ENCODE measurements around the gene SYNGR3.

The SYNGR3 gene

DNA sequence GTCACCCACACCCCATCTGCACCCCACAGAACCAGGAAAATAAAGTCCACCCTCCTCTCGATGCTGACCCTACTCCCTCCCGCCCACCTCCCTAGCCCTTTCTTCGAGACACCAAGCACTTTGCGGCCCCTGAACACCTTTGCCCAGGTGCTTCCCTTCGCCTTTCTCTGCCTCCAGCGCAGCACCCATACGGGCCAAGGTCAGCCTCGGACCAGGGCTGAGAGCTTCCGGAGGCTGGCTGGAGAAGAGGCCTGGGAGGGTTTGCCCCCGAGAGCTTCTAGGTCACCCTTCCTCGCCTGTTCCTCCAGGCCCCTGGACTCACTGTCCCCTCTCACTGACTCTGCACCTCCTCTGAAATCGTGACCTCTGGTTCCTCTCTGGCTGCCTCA lies 34.3 kb downstream of the SYNGR3 start:
- Histone ChIP-seq H3K36me3 (ENCODE audit: insufficient read depth, low read length) (no peaks in the 10 kb centered on the region), H3K4me3 (ENCODE audit: low read depth in 1 of 2, low read length in 2 of 2) (peak overlapping the region in 1 of 2 donors; percentile 55), H3K27ac (ENCODE audit: low read depth, low read length) (no peak overlapping the region), H3K4me1 (ENCODE audit: insufficient read depth, low read length) (peaks cover 30% of the 10 kb centered on the region), H3K9ac (ENCODE audit: low read length) (no peak overlapping the region), H3K27me3 (ENCODE audit: control insufficient read depth in 1 of 2, insufficient read depth in 2 of 2, low read length in 2 of 2) (peaks cover 10 to 31% of the 10 kb centered on the region in 2 donors), H3K9me3 (ENCODE audit: low read length) (no peaks in the 10 kb centered on the region)

GRCh38 chr16:2025251-2025650 lies 35.5 kb downstream of the SYNGR3 start:
- H3K27ac ChIP-seq (ENCODE audit: low read depth, low read length), result no peak overlapping the region
- peaks cover 4 to 19% of the 10 kb centered on the region in 2 donors for H3K27me3 ChIP-seq (ENCODE audit: control insufficient read depth in 1 of 2, insufficient read depth in 2 of 2, low read length in 2 of 2)
- no peak overlapping the region for H3K4me3 ChIP-seq (ENCODE audit: low read depth in 1 of 2, low read length in 2 of 2)
- H3K36me3 ChIP-seq (ENCODE audit: insufficient read depth, low read length), result no peaks in the 10 kb centered on the region
- H3K9ac ChIP-seq (ENCODE audit: low read length), result no peak overlapping the region
- peaks cover 30% of the 10 kb centered on the region for H3K4me1 ChIP-seq (ENCODE audit: insufficient read depth, low read length)
- H3K9me3 ChIP-seq (ENCODE audit: low read length), result no peaks in the 10 kb centered on the region

GRCh38 chr16:2025878-2026460 lies 36.2 kb downstream of the SYNGR3 start:
- peaks cover 30% of the 10 kb centered on the region for H3K4me1 ChIP-seq (ENCODE audit: insufficient read depth, low read length)
- H3K9me3 ChIP-seq (ENCODE audit: low read length), result no peaks in the 10 kb centered on the region
- H3K27me3 ChIP-seq (ENCODE audit: control insufficient read depth in 1 of 2, insufficient read depth in 2 of 2, low read length in 2 of 2), result peaks cover 4 to 12% of the 10 kb centered on the region in 2 donors
- H3K27ac ChIP-seq (ENCODE audit: low read depth, low read length), result peak overlapping the region; percentile 61
- H3K36me3 ChIP-seq (ENCODE audit: insufficient read depth, low read length), result no peaks in the 10 kb centered on the region
- H3K9ac ChIP-seq (ENCODE audit: low read length), result no peak overlapping the region
- no peak overlapping the region for H3K4me3 ChIP-seq (ENCODE audit: low read depth in 1 of 2, low read length in 2 of 2)

DNA sequence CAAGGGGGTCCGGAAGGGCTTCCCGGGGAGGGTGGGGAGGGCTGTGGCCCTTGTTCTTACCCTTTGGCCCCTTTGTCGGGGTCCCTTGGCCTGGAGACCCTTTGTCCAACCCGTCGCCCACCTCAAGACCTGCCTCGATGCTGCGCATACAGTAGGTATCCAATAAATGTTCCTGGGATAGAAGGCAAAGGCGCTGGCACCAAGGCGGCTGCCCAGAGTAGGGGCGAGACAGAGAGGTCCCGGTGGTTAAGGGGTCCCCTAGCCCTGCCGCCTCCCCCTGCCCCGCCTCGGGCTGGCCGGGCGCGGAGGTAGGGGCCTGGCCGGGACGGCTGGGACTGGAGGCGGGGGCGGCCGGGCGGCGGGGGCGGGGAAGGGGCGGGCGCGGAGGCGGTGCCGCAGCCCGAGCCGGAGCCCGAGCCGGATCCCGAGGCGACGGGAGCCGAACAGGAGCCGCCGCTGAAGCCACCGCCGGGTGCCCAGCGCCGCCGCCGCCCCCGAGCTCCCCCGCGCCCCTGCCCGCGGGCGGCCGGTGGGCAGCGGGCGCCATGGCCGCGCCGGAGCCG lies 36.8 kb downstream of the SYNGR3 start, which contains the start of gene NHERF2:
NHERF2 (plus strand) TSS at position 442 of the 563 bp plus-strand sequence; CDS start at position 546, 104 bp downstream.
- Histone ChIP-seq H3K4me1 (ENCODE audit: insufficient read depth, low read length) (peaks cover 30% of the 10 kb centered on the region), H3K9me3 (ENCODE audit: low read length) (no peaks in the 10 kb centered on the region), H3K27me3 (ENCODE audit: control insufficient read depth in 1 of 2, insufficient read depth in 2 of 2, low read length in 2 of 2) (peaks cover 3 to 6% of the 10 kb centered on the region in 2 donors), H3K9ac (ENCODE audit: low read length) (no peak within 1 kb of the TSS), H3K36me3 (ENCODE audit: insufficient read depth, low read length) (no peaks in the 10 kb centered on the region), H3K4me3 (ENCODE audit: low read depth in 1 of 2, low read length in 2 of 2) (peak within 1 kb of the TSS; percentile 54 to 57), H3K27ac (ENCODE audit: low read depth, low read length) (peak within 1 kb of the TSS; percentile 61)

DNA sequence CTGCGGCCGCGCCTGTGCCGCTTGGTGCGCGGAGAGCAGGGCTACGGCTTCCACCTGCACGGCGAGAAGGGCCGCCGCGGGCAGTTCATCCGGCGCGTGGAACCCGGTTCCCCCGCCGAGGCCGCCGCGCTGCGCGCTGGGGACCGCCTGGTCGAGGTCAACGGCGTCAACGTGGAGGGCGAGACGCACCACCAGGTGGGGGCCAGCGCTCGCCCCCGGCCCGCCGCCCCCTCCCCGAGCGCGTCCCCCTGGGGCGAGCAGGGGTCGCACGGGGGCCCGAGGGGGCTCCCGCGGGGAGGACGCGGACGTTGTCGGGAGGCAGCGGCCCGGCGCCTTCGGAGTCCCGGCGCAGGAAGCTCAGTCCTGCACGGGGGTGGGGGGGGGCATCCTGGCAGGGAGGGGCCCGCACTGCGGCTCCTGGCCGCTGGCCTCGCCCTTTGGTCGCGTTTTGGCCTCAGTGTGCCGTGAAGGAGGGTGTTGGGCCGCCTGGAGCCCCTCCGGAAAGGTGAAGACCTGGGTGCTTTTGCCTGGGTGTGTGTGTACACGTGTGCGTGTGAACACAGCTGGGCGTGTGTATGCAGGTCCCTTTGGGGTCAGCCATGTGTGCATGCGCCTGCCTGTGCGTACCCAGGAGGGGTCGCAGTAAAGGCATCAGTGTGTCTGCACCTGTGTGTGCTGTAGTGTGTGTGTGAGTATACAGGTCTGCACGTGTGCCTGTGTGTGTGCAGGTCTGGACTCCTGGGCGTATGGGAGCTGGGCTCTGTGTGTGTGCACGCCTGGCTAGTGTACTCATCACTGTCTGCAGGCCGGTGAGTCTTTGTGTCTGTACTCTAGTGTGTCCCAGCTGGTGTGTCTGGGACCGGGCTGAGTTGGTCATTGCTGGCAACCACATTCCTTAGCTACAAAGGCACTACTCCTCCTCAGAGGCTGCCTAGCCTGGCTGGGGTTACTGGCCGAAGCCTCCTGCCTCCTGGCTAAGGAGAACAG lies 37.5 kb downstream of the SYNGR3 start:
- H3K4me3 ChIP-seq (ENCODE audit: low read depth in 1 of 2, low read length in 2 of 2), result peak overlapping the region; percentile 54 to 57
- H3K9me3 ChIP-seq (ENCODE audit: low read length), result no peaks in the 10 kb centered on the region
- H3K9ac ChIP-seq (ENCODE audit: low read length), result no peak overlapping the region
- no peaks in the 10 kb centered on the region for H3K36me3 ChIP-seq (ENCODE audit: insufficient read depth, low read length)
- peaks cover 30% of the 10 kb centered on the region for H3K4me1 ChIP-seq (ENCODE audit: insufficient read depth, low read length)
- H3K27ac ChIP-seq (ENCODE audit: low read depth, low read length), result peak overlapping the region; percentile 34
- H3K27me3 ChIP-seq (ENCODE audit: control insufficient read depth in 1 of 2, insufficient read depth in 2 of 2, low read length in 2 of 2), result no peaks in the 10 kb centered on the region

GRCh38 chr16:2028146-2028545 lies 38.4 kb downstream of the SYNGR3 start:
- Histone ChIP-seq H3K4me3 (ENCODE audit: low read depth in 1 of 2, low read length in 2 of 2) (peak overlapping the region in 1 of 2 donors; percentile 54), H3K27ac (ENCODE audit: low read depth, low read length) (no peak overlapping the region), H3K9me3 (ENCODE audit: low read length) (no peaks in the 10 kb centered on the region), H3K27me3 (ENCODE audit: control insufficient read depth in 1 of 2, insufficient read depth in 2 of 2, low read length in 2 of 2) (no peaks in the 10 kb centered on the region), H3K4me1 (ENCODE audit: insufficient read depth, low read length) (peaks cover 28% of the 10 kb centered on the region), H3K36me3 (ENCODE audit: insufficient read depth, low read length) (no peaks in the 10 kb centered on the region), H3K9ac (ENCODE audit: low read length) (no peak overlapping the region)

DNA sequence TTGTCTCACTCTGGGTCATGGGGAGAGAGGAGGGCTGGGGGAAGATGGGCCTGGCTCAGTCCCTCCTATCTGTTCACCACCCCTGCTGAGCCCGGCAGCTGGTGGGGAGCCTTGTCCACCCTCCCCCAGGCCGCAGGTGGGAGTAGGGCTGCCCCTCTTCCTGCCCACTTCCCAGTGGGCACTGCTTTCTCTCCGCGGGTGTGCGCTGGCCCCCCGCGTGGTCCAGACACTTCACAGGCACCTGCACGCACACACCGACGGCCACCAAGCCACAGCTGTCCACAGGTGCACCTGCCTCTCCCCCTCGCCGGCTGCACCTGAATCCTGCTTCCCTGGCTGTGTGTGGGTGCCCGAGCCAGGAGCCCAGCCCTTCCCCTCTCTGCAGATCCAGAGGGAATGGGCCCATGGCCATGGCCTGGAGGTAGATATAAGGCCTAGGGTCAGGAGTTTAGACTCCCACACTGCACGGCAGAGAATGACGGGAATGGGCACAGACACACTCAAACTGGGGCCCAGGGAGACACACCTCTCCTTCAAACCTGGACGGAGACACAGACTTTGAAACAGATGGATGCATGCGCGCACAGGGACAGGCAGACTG lies 39.0 kb downstream of the SYNGR3 start:
- H3K9ac ChIP-seq (ENCODE audit: low read length), result no peak overlapping the region
- H3K4me3 ChIP-seq (ENCODE audit: low read depth in 1 of 2, low read length in 2 of 2), result no peak overlapping the region
- H3K27me3 ChIP-seq (ENCODE audit: control insufficient read depth in 1 of 2, insufficient read depth in 2 of 2, low read length in 2 of 2), result no peaks in the 10 kb centered on the region
- H3K27ac ChIP-seq (ENCODE audit: low read depth, low read length), result no peak overlapping the region
- no peaks in the 10 kb centered on the region for H3K9me3 ChIP-seq (ENCODE audit: low read length)
- peaks cover 29% of the 10 kb centered on the region for H3K4me1 ChIP-seq (ENCODE audit: insufficient read depth, low read length)
- H3K36me3 ChIP-seq (ENCODE audit: insufficient read depth, low read length), result no peaks in the 10 kb centered on the region

DNA sequence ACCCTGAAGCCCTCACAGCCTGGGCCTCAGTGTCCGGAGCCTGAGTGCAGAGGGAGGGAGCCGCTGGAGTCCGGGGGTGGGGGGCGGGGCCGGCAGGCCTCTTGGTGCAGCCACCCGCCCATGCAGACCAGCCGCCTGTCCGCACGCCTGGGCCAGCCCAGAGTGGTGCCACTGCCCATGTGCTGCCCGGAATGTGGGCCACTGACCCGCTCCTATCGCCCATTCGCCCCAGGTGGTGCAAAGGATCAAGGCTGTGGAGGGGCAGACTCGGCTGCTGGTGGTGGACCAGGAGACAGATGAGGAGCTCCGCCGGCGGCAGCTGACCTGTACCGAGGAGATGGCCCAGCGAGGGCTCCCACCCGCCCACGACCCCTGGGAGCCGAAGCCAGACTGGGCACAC lies 39.6 kb downstream of the SYNGR3 start:
- no peaks in the 10 kb centered on the region for H3K9me3 ChIP-seq (ENCODE audit: low read length)
- no peak overlapping the region for H3K27ac ChIP-seq (ENCODE audit: low read depth, low read length)
- no peak overlapping the region for H3K9ac ChIP-seq (ENCODE audit: low read length)
- H3K36me3 ChIP-seq (ENCODE audit: insufficient read depth, low read length), result no peaks in the 10 kb centered on the region
- H3K4me1 ChIP-seq (ENCODE audit: insufficient read depth, low read length), result peaks cover 30% of the 10 kb centered on the region
- no peak overlapping the region for H3K4me3 ChIP-seq (ENCODE audit: low read depth in 1 of 2, low read length in 2 of 2)
- no peaks in the 10 kb centered on the region for H3K27me3 ChIP-seq (ENCODE audit: control insufficient read depth in 1 of 2, insufficient read depth in 2 of 2, low read length in 2 of 2)

- H3K4me3 ChIP-seq (ENCODE audit: low read depth in 1 of 2, low read length in 2 of 2), result no peak overlapping the region
Observed at GRCh38 chr16:2030036-2030435, 40.3 kb downstream of the SYNGR3 start.

DNA sequence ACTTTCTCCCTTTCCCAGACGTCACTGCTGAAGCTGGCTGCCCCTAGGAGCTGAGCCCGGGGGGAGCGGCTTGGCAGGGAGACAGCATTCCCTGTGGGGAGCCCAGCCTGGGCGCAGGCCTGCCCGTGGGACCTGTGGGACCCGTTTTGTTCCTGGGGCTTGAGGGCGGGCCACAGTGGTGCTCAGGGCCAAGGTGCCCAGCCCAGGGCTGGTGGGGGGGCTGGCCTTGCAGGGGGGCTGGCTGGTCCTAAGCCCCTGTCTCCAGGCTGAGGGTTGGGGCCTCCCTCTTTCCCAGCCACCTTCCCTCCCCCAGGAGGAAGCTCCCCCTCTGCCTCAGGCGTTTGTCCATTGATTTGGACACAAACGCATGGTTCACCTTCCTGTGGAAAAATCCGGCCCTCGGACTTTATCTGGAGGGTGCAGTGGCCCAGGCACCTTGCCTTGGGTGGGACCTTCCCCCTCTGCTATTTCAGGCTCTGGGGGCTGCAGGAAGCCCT lies 41.4 kb downstream of the SYNGR3 start:
- H3K9me3 ChIP-seq (ENCODE audit: low read length), result no peaks in the 10 kb centered on the region
- no peak overlapping the region for H3K4me3 ChIP-seq (ENCODE audit: low read depth in 1 of 2, low read length in 2 of 2)
- H3K27ac ChIP-seq (ENCODE audit: low read depth, low read length), result no peak overlapping the region
- H3K36me3 ChIP-seq (ENCODE audit: insufficient read depth, low read length), result no peaks in the 10 kb centered on the region
- H3K4me1 ChIP-seq (ENCODE audit: insufficient read depth, low read length), result peaks cover 43% of the 10 kb centered on the region
- H3K9ac ChIP-seq (ENCODE audit: low read length), result no peak overlapping the region
- H3K27me3 ChIP-seq (ENCODE audit: control insufficient read depth in 1 of 2, insufficient read depth in 2 of 2, low read length in 2 of 2), result no peaks in the 10 kb centered on the region

More at GRCh38 chr16:2030036-2030435, 40.3 kb downstream of the SYNGR3 start:
- Histone ChIP-seq H3K27me3 (ENCODE audit: control insufficient read depth in 1 of 2, insufficient read depth in 2 of 2, low read length in 2 of 2) (no peaks in the 10 kb centered on the region), H3K36me3 (ENCODE audit: insufficient read depth, low read length) (no peaks in the 10 kb centered on the region), H3K9me3 (ENCODE audit: low read length) (no peaks in the 10 kb centered on the region), H3K4me1 (ENCODE audit: insufficient read depth, low read length) (peaks cover 35% of the 10 kb centered on the region), H3K27ac (ENCODE audit: low read depth, low read length) (no peak overlapping the region), H3K9ac (ENCODE audit: low read length) (no peak overlapping the region)

Data from muscle layer of colon (tissue), 2 donors.